Erythroblast (primary cell): ENCODE results near the gene CFTR.
"Not testable (repeated sequence)": the region's sequence is repeated elsewhere in the genome, so short reads cannot be mapped to it uniquely, and the experiment has no call there.

ENCODE experiments used
- DNase-seq, 2 experiments: peaks; one replicate each; lab custom pipeline; 2025; lab: John Stamatoyannopoulos, UW
- GATA1 ChIP-seq: IDR thresholded peaks from 2 replicates; pipeline ENCODE4 v1.6.1; 2011; ENCODE audit warnings: low read depth, mild to moderate bottlenecking, control low read depth, low read length, moderate library complexity
- POLR2A ChIP-seq: IDR thresholded peaks from 2 replicates; pipeline ENCODE4 v1.6.1; 2011; ENCODE audit warnings: mild to moderate bottlenecking, low read length

The CFTR gene

GRCh38 chr7:117480055-117480362 lies 184 bp downstream of the CFTR start:
- no peak for TF ChIP-seq GATA1
- TF ChIP-seq POLR2A: no peak
- no peak for DNase-seq

GRCh38 chr7:117480978-117481377 lies 1.2 kb downstream of the CFTR start:
- TF ChIP-seq POLR2A: no peak
- no peak for TF ChIP-seq GATA1
- DNase-seq: no peak

DNA sequence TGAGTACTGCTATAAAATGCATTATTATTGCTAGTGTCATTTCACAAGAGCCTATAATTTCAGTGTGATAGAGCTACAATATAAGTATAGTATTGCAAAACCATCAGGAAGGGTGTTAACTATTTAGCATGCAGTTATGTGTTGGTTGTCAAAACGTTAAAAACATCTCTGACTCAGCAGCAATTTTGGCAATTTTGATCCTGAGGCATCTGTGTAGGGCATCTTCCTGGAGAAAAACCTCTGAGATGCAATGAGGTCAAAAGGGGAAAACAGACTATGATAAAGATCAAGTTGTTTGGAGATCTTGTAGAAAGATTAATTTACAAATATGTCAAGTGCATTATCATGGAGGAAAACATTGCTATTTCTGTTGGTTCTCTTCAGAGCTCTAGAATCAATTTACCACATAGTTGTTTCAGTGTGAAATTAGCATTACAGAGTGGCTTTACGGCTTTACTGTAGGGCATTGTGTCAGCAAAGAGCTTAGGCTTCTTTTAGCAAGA lies 5.3 kb downstream of the CFTR start:
- no peak for DNase-seq
- TF ChIP-seq GATA1 (no peak), POLR2A (no peak)

GRCh38 chr7:117489016-117489415 lies 9.2 kb downstream of the CFTR start:
- no peak for DNase-seq
- no peak for TF ChIP-seq GATA1
- no peak for TF ChIP-seq POLR2A

DNA sequence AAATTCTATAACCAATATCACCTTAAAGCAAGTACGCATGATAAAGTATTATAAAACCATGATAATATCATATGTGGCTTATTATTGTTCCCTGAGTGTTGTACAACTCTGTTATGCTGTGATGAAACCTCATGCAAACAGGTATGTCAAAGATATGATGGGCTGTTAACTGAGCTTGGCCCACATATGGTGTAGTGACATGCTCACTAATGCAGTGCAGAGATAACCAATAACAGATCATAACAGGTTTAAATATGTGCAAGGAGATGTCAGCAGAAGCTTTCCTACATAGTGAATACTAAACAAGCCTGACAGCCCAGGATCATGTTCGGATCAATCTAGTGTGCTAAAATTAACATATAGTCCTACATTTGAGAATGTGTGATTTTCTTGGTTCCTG lies 9.6 kb downstream of the CFTR start:
- DNase-seq: no peak
- TF ChIP-seq POLR2A (no peak), GATA1 (no peak)

DNA sequence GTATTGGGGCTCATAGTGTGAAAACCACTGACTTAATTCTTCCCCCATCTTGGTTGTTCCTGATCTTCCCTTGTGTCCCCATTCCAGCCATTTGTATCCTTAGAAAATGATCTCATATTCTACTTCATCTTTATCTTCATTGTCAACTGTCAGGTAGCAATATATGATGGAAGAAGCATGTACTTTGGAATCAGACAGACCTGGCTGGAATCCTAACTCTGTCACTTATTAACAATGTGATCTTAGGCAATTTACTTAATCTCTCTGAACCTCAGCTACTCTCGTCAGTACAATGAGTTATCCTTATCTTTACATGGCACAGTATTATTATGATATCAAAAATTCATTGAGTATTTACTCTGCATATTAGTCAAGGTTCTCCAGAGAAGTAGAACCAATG lies 10.1 kb downstream of the CFTR start:
- TF ChIP-seq POLR2A: no peak
- DNase-seq: no peak

- DNase-seq: no peak
- TF ChIP-seq POLR2A (no peak), GATA1 (no peak)
Measured at GRCh38 chr7:117492649-117493048, 12.8 kb downstream of the CFTR start.

- no peak for DNase-seq
- TF ChIP-seq POLR2A (no peak), GATA1 (no peak)
Measured at GRCh38 chr7:117493460-117493859, 13.6 kb downstream of the CFTR start.

- TF ChIP-seq POLR2A (no peak), GATA1 (no peak)
- no peak for DNase-seq
Measured at GRCh38 chr7:117495308-117495707, 15.5 kb downstream of the CFTR start.

DNA sequence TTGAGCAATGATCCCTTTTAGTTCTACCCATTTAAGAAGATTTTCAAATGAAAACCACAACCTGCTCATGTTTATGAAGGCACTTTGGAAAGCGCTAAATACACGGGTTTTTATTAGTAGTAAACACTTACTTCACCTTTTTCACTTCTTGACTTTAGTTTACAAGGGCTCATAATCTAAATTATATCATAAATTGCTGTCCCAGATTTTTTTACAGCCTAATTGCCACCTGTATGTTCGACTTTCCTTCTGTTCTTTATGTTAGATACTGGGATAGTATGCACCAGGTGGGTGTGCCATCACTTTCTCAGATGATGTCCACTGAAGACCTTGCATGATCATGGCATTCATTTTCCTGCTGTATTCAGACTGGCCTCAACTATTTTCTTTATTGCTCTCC lies 22.5 kb downstream of the CFTR start:
- TF ChIP-seq POLR2A: no peak
- TF ChIP-seq GATA1: no peak
- DNase-seq: no peak

GRCh38 chr7:117505238-117505637 lies 25.4 kb downstream of the CFTR start:
- no peak for DNase-seq
- TF ChIP-seq POLR2A (no peak), GATA1 (no peak)

GRCh38 chr7:117508676-117509075 lies 28.9 kb downstream of the CFTR start:
- TF ChIP-seq POLR2A (no peak), GATA1 (no peak)
- DNase-seq: no peak

- not testable (repeated sequence) for DNase-seq
Measured at GRCh38 chr7:117517194-117517593, 37.4 kb downstream of the CFTR start.

DNA sequence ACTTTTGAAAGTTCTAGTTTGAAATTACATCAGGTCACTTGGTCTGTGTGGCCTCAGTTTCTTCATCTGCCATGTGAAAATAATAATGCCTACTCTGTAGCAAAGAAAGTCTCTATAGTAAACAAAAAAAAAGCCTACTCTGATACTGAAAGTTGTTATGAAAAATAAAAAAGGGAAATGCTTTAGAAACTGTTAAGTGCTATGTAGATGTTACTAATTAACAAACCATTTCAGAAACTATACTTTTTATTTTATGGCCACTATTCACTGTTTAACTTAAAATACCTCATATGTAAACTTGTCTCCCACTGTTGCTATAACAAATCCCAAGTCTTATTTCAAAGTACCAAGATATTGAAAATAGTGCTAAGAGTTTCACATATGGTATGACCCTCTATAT lies 50.6 kb downstream of the CFTR start:
- DNase-seq: no peak

DNA sequence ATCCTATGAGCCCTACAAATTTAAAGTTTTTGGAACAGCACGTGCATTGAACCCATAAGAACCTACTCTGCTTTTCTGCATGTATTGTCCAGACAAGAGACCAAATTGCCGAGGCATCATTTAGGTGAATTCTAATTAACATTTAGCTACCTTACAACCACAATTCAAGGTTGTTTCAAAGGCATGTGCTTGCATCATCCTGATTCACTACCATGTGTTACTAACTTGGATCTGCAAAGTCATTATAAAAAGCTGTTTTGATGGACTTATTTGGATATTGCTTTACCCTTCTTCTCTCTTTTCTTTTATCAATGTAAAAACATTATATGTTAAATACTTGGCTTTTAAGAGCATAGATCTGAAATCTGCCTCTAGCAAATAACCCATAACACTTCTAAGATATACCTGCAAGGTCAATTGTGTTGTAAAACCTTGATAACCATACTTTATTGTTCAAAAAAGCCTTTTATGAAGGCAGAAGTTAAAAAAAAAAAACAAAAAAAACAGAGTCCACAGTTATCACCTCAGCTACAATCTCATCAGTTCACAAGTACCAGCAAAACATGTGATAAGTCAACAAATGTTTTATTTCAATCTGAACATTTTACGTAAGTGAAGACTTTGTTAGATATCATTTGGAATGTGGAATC lies 51.9 kb downstream of the CFTR start:
- TF ChIP-seq GATA1 (no peak), POLR2A (no peak)
- DNase-seq: no peak

More for the DNA sequence above, 50.6 kb downstream of the CFTR start:
- no peak for TF ChIP-seq GATA1
- no peak for TF ChIP-seq POLR2A
